Neural progenitor cell (in vitro differentiated cells): Measurements from ENCODE around the gene UBE2A. TPM values are rescaled to one million over a fixed set of nuclear protein-coding genes. Genes with fewer than 3 reads are reported as not detected.
A peak's percentile ranks its signal among the peaks of the same experiment; 100 is the strongest.

Experiments used
- DNase-seq: peaks from one replicate; pipeline ENCODE4 v3.0.0-alpha.2; 2016; ENCODE audit warnings: low spot score
- H2AFZ ChIP-seq: fragments of 200-600 bp; sonication (generic); replicated peaks from 2 replicates; pipeline ENCODE4 v1.6.1; 2016; ENCODE audit warnings: antibody characterized with exemption
- H3F3A ChIP-seq: fragments of 200-600 bp; sonication (generic); 2 replicates; pipeline ENCODE4 v1.6.1; 2016; ENCODE audit warnings: antibody characterized with exemption, low read depth
- H3K27ac ChIP-seq: fragments of 200-600 bp; sonication (generic); 2 replicates; pipeline ENCODE4 v1.5.1; 2016; ENCODE audit warnings: mild to moderate bottlenecking
- H3K27me3 ChIP-seq: fragments of 200-600 bp; sonication (generic); 2 replicates; pipeline ENCODE4 v1.6.1; 2016; ENCODE audit warnings: mild to moderate bottlenecking, moderate library complexity
- H3K36me3 ChIP-seq: fragments of 200-600 bp; sonication (generic); 2 replicates; pipeline ENCODE4 v1.5.1; 2016
- H3K4me1 ChIP-seq: fragments of 200-600 bp; sonication (generic); 2 replicates; pipeline ENCODE4 v1.6.1; 2016; ENCODE audit warnings: mixed run types
- H3K4me2 ChIP-seq: fragments of 200-600 bp; sonication (generic); 2 replicates; pipeline ENCODE4 v1.6.1; 2016
- H3K4me3 ChIP-seq: fragments of 200-600 bp; sonication (generic); 2 replicates; pipeline ENCODE4 v1.5.1; 2016
- H3K79me2 ChIP-seq: fragments of 200-600 bp; sonication (generic); 2 replicates; pipeline ENCODE4 v1.6.1; 2016; ENCODE audit warnings: low read depth
- H3K9ac ChIP-seq: fragments of 200-600 bp; sonication (generic); 2 replicates; pipeline ENCODE4 v1.6.1; 2016
- H3K9me3 ChIP-seq: fragments of 200-600 bp; sonication (generic); 2 replicates; pipeline ENCODE4 v1.5.1; 2016; ENCODE audit warnings: low read depth
- H4K20me1 ChIP-seq: fragments of 200-600 bp; sonication (generic); 2 replicates; pipeline ENCODE4 v1.6.1; 2016; ENCODE audit warnings: low read depth
- H3K27ac Mint-ChIP-seq: 3 replicates; pipeline ENCODE4 v1.8.0; 2021; ENCODE audit warnings: mixed read lengths
- H3K27me3 Mint-ChIP-seq: 2 replicates; pipeline ENCODE4 v1.8.0; 2022; ENCODE audit warnings: low read depth, mild to moderate bottlenecking, inconsistent platforms, moderate library complexity, mixed read lengths; ENCODE audit not compliant: insufficient read depth
- H3K36me3 Mint-ChIP-seq: 3 replicates; pipeline ENCODE4 v1.8.0; 2021; ENCODE audit warnings: mixed read lengths
- H3K4me1 Mint-ChIP-seq: 3 replicates; pipeline ENCODE4 v1.8.0; 2021; ENCODE audit warnings: mixed read lengths
- H3K4me3 Mint-ChIP-seq: 3 replicates; pipeline ENCODE4 v1.8.0; 2021; ENCODE audit warnings: mild to moderate bottlenecking, moderate library complexity, mixed read lengths
- H3K9me3 Mint-ChIP-seq: 3 replicates; pipeline ENCODE4 v1.8.0; 2020; ENCODE audit warnings: mixed read lengths
- EZH2 ChIP-seq: fragments of 200-600 bp; sonication (generic); IDR thresholded peaks from 2 replicates; pipeline ENCODE4 v1.6.1; 2017; ENCODE audit warnings: antibody characterized with exemption, mild to moderate bottlenecking, moderate library complexity
- EZH2phosphoT487 ChIP-seq: fragments of 200-600 bp; sonication (generic); IDR thresholded peaks from 2 replicates; pipeline ENCODE4 v1.6.1; 2017; ENCODE audit warnings: antibody characterized with exemption
- total RNA-seq: library from RNA; depleted of rRNA; stranded (reverse); fragments of >200 nt; gene quantifications from 2 replicates; pipeline ENCODE4 v1.2.3, GENCODE V29; 2015; ENCODE audit warnings: low replicate concordance
- TF ChIP-seq, protein P1 (sequence below): fragments of 200-600 bp; sonication (generic); IDR thresholded peaks from 2 replicates; pipeline ENCODE4 v1.5.1; 2017; ENCODE audit warnings: antibody characterized with exemption, mild to moderate bottlenecking

UBE2A gene
- total RNA-seq, 1 donor from 2014 or later: 90.2 TPM

DNA sequence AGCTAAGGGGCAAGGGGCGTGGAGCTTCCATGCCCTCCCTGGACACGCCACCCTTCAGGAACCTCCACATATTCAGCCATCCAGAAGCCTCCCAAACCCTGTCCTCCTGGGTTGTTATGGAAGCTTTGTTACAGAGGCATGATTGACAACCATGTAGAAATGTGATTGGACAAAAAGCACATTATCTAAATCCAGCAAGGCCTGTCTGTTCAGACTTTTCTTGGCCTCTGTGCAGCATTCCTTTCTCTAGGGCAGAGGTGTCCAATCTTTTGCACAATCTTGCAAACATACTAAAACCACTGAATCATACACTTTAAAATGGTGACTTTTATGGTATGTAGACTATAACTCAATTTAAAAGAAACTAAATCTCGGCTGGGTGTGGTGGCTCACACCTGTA lies 21.9 kb upstream of the UBE2A start:
- TF ChIP-seq EZH2phosphoT487 (no peak), EZH2 (no peak)
- TF ChIP-seq, protein P1, sequence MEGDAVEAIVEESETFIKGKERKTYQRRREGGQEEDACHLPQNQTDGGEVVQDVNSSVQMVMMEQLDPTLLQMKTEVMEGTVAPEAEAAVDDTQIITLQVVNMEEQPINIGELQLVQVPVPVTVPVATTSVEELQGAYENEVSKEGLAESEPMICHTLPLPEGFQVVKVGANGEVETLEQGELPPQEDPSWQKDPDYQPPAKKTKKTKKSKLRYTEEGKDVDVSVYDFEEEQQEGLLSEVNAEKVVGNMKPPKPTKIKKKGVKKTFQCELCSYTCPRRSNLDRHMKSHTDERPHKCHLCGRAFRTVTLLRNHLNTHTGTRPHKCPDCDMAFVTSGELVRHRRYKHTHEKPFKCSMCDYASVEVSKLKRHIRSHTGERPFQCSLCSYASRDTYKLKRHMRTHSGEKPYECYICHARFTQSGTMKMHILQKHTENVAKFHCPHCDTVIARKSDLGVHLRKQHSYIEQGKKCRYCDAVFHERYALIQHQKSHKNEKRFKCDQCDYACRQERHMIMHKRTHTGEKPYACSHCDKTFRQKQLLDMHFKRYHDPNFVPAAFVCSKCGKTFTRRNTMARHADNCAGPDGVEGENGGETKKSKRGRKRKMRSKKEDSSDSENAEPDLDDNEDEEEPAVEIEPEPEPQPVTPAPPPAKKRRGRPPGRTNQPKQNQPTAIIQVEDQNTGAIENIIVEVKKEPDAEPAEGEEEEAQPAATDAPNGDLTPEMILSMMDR: no peak
- Mint-ChIP-seq H3K36me3 (peaks cover 2% of the 10 kb centered on the region), H3K27ac (no peak overlapping the region), H3K4me3 (no peak overlapping the region), H3K27me3 (no peaks in the 10 kb centered on the region), H3K4me1 (no peaks in the 10 kb centered on the region), H3K9me3 (peaks cover 2% of the 10 kb centered on the region)
- Histone ChIP-seq H3K4me1 (no peaks in the 10 kb centered on the region), H3F3A (no peaks in the 10 kb centered on the region), H3K4me2 (no peak overlapping the region), H3K9ac (no peak overlapping the region), H4K20me1 (no peaks in the 10 kb centered on the region), H3K79me2 (no peaks in the 10 kb centered on the region), H3K27me3 (no peaks in the 10 kb centered on the region), H3K9me3 (no peaks in the 10 kb centered on the region), H2AFZ (no peak overlapping the region), H3K27ac (no peak overlapping the region), H3K4me3 (no peak overlapping the region), H3K36me3 (no peaks in the 10 kb centered on the region)
- DNase-seq: no peak

DNA sequence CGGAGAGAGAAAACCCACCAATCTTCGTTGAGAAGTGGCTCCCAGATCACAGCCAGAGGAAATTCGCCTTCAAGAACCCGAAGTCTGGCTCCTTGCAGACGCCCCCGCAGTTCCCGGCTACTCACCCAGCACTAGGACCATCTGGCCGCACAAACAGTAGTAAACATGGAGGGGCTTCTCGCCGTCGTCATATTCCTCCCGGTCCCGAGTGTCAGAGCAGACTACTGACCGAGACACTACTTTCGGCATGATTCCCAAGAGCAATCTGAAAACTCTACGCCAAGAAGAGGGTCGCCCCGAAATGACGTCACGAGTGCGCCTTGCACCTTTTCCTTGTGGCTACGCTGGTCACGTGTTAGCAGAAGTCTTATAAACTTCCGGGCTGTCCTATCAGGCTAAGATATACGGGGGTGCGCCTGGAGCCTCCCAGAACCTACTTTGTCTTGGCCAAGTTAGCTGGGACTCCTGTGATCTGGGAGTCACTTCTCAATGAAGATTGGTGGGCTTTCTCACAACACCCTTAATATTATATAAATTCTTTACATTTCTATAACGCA lies 9.2 kb upstream of the UBE2A start, which contains the start of gene STEEP1:
STEEP1 (minus strand) TSS at position 303 of the 557 bp plus-strand sequence; CDS start at position 249, 54 bp downstream.
- peak within 1 kb of the TSS; percentile 82 for H3K4me2 ChIP-seq
- H3K9me3 ChIP-seq: no peaks in the 10 kb centered on the region
- H3K79me2 ChIP-seq: peaks cover 15% of the 10 kb centered on the region
- Mint-ChIP-seq H3K9me3 (peaks cover 19% of the 10 kb centered on the region), H3K36me3 (no peaks in the 10 kb centered on the region), H3K27ac (peak within 1 kb of the TSS; percentile 53), H3K4me1 (peaks cover 4% of the 10 kb centered on the region), H3K4me3 (peak within 1 kb of the TSS; percentile 96), H3K27me3 (peaks cover 6% of the 10 kb centered on the region)
- H3K36me3 ChIP-seq: no peaks in the 10 kb centered on the region
- H3K9ac ChIP-seq: peak within 1 kb of the TSS; percentile 86
- H4K20me1 ChIP-seq: no peaks in the 10 kb centered on the region
- H2AFZ ChIP-seq: peak within 1 kb of the TSS; percentile 57
- peak; percentile 90 for DNase-seq
- no peak for TF ChIP-seq EZH2
- no peak for TF ChIP-seq EZH2phosphoT487
- TF ChIP-seq, protein P1: no peak
- H3K27ac ChIP-seq: no peak within 1 kb of the TSS
- H3K27me3 ChIP-seq: no peaks in the 10 kb centered on the region
- H3K4me3 ChIP-seq: peak within 1 kb of the TSS; percentile 83
- no peaks in the 10 kb centered on the region for H3K4me1 ChIP-seq
- H3F3A ChIP-seq: no peaks in the 10 kb centered on the region

DNA sequence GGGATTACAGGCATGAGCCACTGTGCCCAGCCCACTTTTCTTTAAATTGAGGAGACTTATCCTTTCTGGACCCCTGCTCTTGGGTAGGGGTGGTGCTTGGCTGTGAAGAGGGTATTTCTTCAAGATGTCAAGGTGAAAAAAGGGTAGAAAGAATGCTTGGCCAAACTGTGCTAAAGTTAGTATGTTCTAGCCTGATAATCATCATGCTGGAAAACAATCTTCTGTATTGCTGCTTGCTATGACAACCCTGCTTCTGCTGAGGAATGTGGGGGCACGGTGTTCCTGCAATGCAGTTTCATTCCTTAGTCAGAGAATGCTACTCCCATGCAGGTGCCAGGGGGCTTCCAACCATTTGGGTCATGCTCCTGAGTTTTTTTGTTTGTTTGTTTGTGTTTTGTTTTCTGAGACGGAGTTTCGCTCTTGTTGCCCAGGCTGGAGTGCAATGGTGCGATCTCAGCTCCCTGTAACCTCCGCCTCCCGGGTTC lies 4.0 kb upstream of the UBE2A start:
- no peak overlapping the region for H3K9ac ChIP-seq
- no peak overlapping the region for H3K27ac Mint-ChIP-seq
- no peaks in the 10 kb centered on the region for H3K36me3 ChIP-seq
- H3K4me1 Mint-ChIP-seq: peaks cover 5% of the 10 kb centered on the region
- H4K20me1 ChIP-seq: no peaks in the 10 kb centered on the region
- DNase-seq: no peak
- H3K27me3 ChIP-seq: no peaks in the 10 kb centered on the region
- H3K27ac ChIP-seq: no peak overlapping the region
- H3K9me3 ChIP-seq: no peaks in the 10 kb centered on the region
- H3K79me2 ChIP-seq: peaks cover 7% of the 10 kb centered on the region
- H2AFZ ChIP-seq: no peak overlapping the region
- no peak for TF ChIP-seq EZH2phosphoT487
- TF ChIP-seq, protein P1: no peak
- TF ChIP-seq EZH2: no peak
- H3K4me2 ChIP-seq: no peak overlapping the region
- H3K4me3 Mint-ChIP-seq: no peak overlapping the region
- no peak overlapping the region for H3K4me3 ChIP-seq
- no peaks in the 10 kb centered on the region for H3K36me3 Mint-ChIP-seq
- H3K9me3 Mint-ChIP-seq: peaks cover 13% of the 10 kb centered on the region
- H3K4me1 ChIP-seq: no peaks in the 10 kb centered on the region
- peaks cover 7% of the 10 kb centered on the region for H3K27me3 Mint-ChIP-seq
- no peaks in the 10 kb centered on the region for H3F3A ChIP-seq
